GM12872 (cell line): ENCODE data around the gene NPTN.

Source experiments
- TF ChIP-seq, protein P1 (sequence below): IDR thresholded peaks from 3 replicates; pipeline ENCODE4 v1.5.1; 2011; ENCODE audit warnings: low read depth, mild to moderate bottlenecking, low read length, moderate library complexity; ENCODE audit not compliant: insufficient read depth

Gene NPTN

DNA sequence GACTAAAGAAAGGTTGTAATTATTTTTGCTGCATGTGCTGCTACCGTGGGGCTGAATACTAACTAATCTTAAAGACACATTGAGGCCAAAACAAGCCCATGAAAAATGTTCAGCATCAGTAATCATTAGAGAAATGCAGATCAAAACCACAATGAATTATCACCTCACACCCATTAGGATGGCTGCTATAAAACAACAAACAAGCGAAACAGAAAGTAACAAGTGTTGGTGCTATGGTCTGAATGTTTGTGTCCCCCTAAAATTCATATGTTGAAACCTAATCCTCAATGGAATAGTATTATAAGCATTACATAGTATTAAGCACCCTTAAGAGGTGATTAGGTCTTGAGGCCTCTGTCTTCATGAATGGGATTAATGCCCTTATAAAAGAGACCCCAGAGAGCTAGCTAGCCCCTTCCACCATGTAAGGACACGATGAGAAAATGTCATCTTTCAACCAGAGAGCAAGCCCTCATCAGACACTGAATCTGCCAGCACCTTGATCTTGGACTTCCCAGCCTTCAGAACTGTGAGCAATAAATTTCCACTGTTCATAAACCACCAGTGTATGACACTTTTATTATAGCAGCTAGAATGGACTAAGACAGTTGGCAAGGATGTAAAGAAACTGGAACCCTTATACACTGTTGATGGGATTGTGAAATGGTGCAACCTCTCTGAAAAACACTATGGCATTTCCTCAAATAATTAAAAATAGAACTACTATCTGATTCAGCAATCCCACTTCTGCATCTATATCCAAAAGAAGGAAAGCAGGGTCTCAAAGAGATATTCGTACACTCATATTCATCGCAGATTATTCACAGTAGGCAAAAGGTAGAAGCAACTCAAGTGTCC lies 114.1 kb downstream of the NPTN start:
- TF ChIP-seq, protein P1, sequence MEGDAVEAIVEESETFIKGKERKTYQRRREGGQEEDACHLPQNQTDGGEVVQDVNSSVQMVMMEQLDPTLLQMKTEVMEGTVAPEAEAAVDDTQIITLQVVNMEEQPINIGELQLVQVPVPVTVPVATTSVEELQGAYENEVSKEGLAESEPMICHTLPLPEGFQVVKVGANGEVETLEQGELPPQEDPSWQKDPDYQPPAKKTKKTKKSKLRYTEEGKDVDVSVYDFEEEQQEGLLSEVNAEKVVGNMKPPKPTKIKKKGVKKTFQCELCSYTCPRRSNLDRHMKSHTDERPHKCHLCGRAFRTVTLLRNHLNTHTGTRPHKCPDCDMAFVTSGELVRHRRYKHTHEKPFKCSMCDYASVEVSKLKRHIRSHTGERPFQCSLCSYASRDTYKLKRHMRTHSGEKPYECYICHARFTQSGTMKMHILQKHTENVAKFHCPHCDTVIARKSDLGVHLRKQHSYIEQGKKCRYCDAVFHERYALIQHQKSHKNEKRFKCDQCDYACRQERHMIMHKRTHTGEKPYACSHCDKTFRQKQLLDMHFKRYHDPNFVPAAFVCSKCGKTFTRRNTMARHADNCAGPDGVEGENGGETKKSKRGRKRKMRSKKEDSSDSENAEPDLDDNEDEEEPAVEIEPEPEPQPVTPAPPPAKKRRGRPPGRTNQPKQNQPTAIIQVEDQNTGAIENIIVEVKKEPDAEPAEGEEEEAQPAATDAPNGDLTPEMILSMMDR: no peak

GRCh38 chr15:73518180-73518862 lies 114.9 kb downstream of the NPTN start:
- TF ChIP-seq, protein P1: no peak

GRCh38 chr15:73517566-73517965 lies 115.6 kb downstream of the NPTN start:
- TF ChIP-seq, protein P1: no peak

DNA sequence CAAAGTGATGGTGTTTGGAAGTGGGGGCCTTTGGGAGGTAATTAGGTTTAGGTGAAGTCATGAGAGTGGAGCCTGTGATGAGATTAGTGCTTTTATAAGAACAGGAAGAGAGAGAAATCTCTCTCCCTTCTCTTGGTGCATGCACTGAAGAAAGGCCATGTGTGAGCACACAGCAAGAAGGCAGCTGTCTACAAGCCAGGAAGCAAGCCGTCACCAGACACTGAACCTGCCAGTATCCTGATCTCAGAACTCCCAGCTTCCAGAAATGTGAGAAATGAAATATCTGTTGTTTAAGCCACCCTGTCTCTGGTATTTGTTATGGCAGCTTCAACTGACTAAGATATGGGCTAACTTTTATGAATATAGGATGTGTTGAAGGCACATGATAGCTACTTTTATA lies 117.7 kb downstream of the NPTN start:
- TF ChIP-seq, protein P1: no peak
